Endometrial microvascular endothelial cells (primary cell): Measurements from ENCODE around the gene PAPOLG. TPM values are rescaled to one million over a fixed set of nuclear protein-coding genes. Genes with fewer than 3 reads are reported as not detected.
"Not testable (repeated sequence)": the region's sequence is repeated elsewhere in the genome, so short reads cannot be mapped to it uniquely, and the experiment has no call there.

Experiments
- in situ Hi-C: cut with HindIII; loops from 2 replicates; pipeline ENCODE4 v1.10.0; 2017; ENCODE audit warnings: low sequenced_read_pairs, low pct_unique_long_range_greater_than_20kb; ENCODE audit errors: inconsistent ontology term
- total RNA-seq: library from RNA; depleted of rRNA; stranded (reverse); fragments of >200 nt; gene quantifications from one replicate; pipeline ENCODE4 v1.2.3, GENCODE V29; 2015; ENCODE audit errors: inconsistent ontology term

The PAPOLG gene
- total RNA-seq, 1 donor from 2014 or later = 11.3 TPM

DNA sequence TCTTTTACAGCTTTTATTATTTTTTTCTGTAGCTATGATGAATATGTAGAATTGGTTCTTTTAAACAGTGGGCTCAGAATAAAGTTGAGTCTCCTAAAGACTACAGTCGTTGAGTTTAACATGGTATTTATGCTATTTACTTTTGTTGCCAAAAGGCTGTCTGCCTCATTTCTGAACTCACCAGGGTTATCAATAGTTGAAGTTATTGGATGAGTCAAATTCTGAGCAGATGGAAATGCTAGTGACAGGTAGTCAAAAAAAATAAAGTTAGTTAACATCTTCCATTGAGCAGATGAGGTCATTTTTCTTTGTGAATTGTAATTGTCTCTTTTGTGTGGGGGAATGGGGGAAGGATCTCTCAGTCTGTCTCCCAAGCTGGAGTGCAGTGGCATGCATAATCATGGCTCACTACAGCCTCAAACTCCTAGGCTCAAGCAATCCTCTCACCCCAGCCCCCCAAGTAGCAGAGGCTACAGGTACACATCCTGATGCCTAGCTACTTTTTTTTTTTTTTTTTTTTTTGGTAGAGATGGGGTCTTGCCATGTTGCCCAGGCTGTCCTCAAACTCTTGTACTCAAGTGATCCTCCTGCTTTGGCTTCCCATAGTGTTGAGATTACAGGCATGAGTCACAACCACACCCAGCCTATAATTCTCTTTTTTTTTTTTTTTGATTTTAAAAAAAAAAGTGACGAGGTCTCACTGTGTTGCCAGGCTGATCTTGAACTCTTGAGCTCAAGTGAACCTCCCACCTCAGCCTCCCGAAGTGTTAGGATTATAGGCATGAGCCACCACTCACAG, 8.9 kb downstream of the PAPOLG start:
- in situ Hi-C loops = no loop called here

DNA sequence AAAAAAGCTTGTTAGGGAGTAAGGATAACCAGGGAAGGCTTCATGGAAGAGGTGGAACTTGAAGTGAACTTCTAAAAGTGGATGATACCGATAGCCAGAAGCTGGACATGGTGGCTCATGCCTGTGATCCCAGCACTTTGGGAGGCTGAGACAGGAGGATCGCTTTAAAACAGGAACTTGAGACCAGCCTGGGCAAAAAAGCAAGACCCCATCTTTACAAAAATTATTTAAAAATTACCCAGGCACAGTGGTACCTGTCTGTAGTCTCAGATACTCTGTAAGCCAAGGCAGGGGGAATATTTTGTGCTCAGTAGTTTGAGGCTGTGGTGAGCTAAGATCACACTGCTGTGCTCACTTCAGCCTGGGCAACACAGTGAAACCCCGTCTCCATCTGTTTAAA, 10.2 kb downstream of the PAPOLG start:
- in situ Hi-C loops = no loop called here

GRCh38 chr2:60771508-60771907, 15.4 kb downstream of the PAPOLG start:
- in situ Hi-C loops = no loop called here

DNA sequence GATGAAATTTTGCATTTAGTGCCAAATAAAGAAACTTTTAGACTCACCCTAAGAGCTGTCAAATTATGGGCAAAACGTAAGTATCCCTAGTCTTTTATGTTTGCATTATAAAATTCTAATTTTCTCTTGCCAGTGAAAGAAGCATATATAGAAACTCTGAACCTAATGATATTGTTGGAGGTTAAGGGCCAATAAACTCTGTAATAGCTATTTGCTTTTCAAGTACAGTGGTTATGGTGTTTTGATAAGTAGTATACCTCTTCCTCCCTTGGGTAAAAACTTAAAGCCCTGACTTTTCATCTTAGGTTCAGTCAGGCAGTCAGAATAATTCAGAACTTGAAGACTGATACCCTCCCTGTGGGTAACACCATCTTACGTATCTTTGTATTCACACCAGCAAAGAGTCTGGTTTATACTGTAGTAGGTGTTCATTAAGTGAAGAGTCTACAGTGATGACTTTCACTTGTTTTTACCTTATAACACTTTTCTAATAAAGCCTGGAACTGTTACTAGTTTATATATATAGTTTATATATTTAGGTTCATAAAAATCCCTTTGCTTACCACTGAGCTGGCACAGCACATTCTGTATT, 19.1 kb downstream of the PAPOLG start:
- in situ Hi-C loops = no loop called here

- in situ Hi-C loops = no loop called here
These were observed 22.3 kb downstream of the PAPOLG start for GRCh38 chr2:60778352-60778751.

DNA sequence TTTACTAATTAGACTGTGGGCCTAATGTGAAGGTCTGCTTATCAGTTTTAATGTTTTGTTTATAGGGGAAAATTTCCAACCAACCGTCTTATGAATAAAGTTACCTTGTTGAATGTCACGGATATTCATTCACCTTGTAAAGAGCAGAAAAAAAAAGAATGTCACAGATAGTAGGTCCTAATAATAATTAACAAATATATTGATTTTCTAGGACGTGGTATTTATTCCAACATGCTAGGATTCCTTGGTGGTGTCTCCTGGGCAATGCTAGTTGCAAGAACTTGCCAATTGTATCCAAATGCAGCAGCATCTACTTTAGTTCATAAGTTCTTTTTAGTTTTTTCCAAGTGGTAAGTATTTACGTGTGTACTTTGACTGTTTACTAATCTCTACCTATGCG, 23.4 kb downstream of the PAPOLG start:
- in situ Hi-C loops = no loop called here

- in situ Hi-C loops = no loop called here
These were observed 24.7 kb downstream of the PAPOLG start for GRCh38 chr2:60780721-60781120.

GRCh38 chr2:60793169-60793568, 37.1 kb downstream of the PAPOLG start:
- in situ Hi-C loops = no loop called here

GRCh38 chr2:60794271-60794863, 38.3 kb downstream of the PAPOLG start:
- in situ Hi-C loops = no loop called here

GRCh38 chr2:60796573-60797509, 40.8 kb downstream of the PAPOLG start:
- in situ Hi-C loops = no loop called here

- in situ Hi-C loops = no loop called here
These were observed 48.4 kb downstream of the PAPOLG start for GRCh38 chr2:60804473-60804872.

GRCh38 chr2:60806595-60806987, 50.5 kb downstream of the PAPOLG start:
- in situ Hi-C loops = no loop called here

- in situ Hi-C loops = no loop called here
These were observed 51.1 kb downstream of the PAPOLG start for GRCh38 chr2:60806988-60807681.

- in situ Hi-C loops = no loop called here
These were observed 52.3 kb downstream of the PAPOLG start for GRCh38 chr2:60808330-60808801.

- in situ Hi-C loops = no loop called here
These were observed 55.7 kb downstream of the PAPOLG start for GRCh38 chr2:60811491-60812375.

- in situ Hi-C loops = not testable (repeated sequence)
These were observed 61.1 kb downstream of the PAPOLG start for GRCh38 chr2:60817191-60817590.

DNA sequence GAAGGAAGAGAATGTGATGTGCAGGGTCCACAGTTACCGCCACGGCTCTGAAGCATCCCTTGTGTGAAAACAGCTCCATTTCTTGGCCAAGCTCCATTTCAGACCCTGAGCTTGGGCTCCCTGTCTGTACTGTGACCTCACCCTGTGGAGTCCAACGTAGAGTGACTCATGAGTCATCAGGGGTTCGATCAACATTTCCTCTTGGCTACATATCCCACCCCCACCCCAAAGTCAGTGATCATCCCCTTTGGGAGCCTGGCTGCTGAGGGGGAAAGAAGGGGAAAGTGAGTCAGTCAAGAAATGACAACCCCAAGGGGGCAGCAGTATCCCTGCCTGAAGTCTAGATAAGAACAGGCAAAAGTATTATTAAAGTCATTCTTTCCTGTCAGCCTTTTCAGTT, 62.2 kb downstream of the PAPOLG start:
- in situ Hi-C loops = no loop called here
